GM12864 (cell line): Measurements from ENCODE around the gene SLC1A1.
"Not testable (repeated sequence)": the region's sequence is repeated elsewhere in the genome, so short reads cannot be mapped to it uniquely, and the experiment has no call there.

Experiments used
- DNase-seq: peaks from one replicate; pipeline ENCODE4 v3.0.0-alpha.2; 2011; ENCODE audit warnings: low read depth
- H3K4me3 ChIP-seq: 2 replicates; pipeline ENCODE4 v1.5.1; 2011; ENCODE audit warnings: mild to moderate bottlenecking, low read depth, low read length, control low read depth
- CTCF ChIP-seq: IDR thresholded peaks from 2 replicates; pipeline ENCODE4 v1.5.1; 2011; ENCODE audit warnings: low read depth, mild to moderate bottlenecking, moderate library complexity, low read length, control low read depth, inconsistent platforms; ENCODE audit errors: missing control alignments

The SLC1A1 gene

GRCh38 chr9:4604678-4605095, 114.4 kb downstream of the SLC1A1 start:
- H3K4me3 ChIP-seq, result no peak overlapping the region
- DNase-seq, result peak; percentile 66
- TF ChIP-seq CTCF, result peak; percentile 52

- not testable (repeated sequence) for DNase-seq, H3K4me3 ChIP-seq
Observed at GRCh38 chr9:4606033-4606432, 115.8 kb downstream of the SLC1A1 start.

- no peak overlapping the region for H3K4me3 ChIP-seq
- DNase-seq, result no peak
- no peak for TF ChIP-seq CTCF
Observed at GRCh38 chr9:4614627-4615026, 124.4 kb downstream of the SLC1A1 start.

GRCh38 chr9:4615251-4615650, 125.0 kb downstream of the SLC1A1 start:
- no peak overlapping the region for H3K4me3 ChIP-seq
- no peak for DNase-seq
- no peak for TF ChIP-seq CTCF

GRCh38 chr9:4615778-4616177, 125.5 kb downstream of the SLC1A1 start:
- no peak overlapping the region for H3K4me3 ChIP-seq
- TF ChIP-seq CTCF, result no peak
- DNase-seq, result no peak

GRCh38 chr9:4617752-4618151, 127.5 kb downstream of the SLC1A1 start:
- no peak for TF ChIP-seq CTCF
- DNase-seq, result no peak
- no peak overlapping the region for H3K4me3 ChIP-seq

GRCh38 chr9:4618700-4619099, 128.4 kb downstream of the SLC1A1 start:
- TF ChIP-seq CTCF, result no peak
- no peak for DNase-seq
- H3K4me3 ChIP-seq, result no peak overlapping the region
